Measurements from ENCODE around the gene KRT3. TPM values are rescaled to one million over a fixed set of nuclear protein-coding genes. Genes with fewer than 3 reads are reported as not detected.
A peak's percentile ranks its signal among the peaks of the same experiment; 100 is the strongest.
"Not testable (repeated sequence)": the region's sequence is repeated elsewhere in the genome, so short reads cannot be mapped to it uniquely, and the experiment has no call there.

KRT3 gene
- total RNA-seq, 1 donor from 2014 or later: under 0.01 TPM

DNA sequence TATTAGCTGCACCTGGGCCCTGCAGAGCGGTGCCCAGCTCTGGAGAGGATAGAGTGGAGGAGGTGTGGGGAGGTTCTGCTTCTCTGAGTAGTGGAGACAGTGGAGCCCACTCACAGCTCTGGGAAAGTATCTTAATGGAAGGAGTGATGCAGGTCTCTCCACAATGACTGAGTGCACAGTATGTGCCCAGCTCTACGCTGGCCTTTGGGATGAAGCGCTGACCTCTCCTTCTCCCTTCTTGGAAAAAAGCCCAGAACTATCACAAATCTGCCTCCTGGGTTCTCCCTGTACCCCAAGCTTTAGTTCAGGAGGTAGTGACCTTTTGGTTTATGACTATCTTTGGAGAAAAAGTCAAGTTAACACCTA lies 495 bp upstream of the KRT3 start:
- peaks cover 1% of the 10 kb centered on the region for H3K27me3 ChIP-seq (ENCODE audit: control insufficient read depth, insufficient read depth, low read length)
- TF ChIP-seq, protein P1, sequence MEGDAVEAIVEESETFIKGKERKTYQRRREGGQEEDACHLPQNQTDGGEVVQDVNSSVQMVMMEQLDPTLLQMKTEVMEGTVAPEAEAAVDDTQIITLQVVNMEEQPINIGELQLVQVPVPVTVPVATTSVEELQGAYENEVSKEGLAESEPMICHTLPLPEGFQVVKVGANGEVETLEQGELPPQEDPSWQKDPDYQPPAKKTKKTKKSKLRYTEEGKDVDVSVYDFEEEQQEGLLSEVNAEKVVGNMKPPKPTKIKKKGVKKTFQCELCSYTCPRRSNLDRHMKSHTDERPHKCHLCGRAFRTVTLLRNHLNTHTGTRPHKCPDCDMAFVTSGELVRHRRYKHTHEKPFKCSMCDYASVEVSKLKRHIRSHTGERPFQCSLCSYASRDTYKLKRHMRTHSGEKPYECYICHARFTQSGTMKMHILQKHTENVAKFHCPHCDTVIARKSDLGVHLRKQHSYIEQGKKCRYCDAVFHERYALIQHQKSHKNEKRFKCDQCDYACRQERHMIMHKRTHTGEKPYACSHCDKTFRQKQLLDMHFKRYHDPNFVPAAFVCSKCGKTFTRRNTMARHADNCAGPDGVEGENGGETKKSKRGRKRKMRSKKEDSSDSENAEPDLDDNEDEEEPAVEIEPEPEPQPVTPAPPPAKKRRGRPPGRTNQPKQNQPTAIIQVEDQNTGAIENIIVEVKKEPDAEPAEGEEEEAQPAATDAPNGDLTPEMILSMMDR (IDR thresholded peaks at IDR 0.05; ENCODE audit: insufficient read depth, low read length, severe bottlenecking): no peak
- DNase-seq (ENCODE audit: low read depth): no peak
- FAIRE-seq: no peak
- H3K4me3 ChIP-seq (ENCODE audit: low read depth, low read length): no peak overlapping the region
- H3K36me3 ChIP-seq (ENCODE audit: control insufficient read depth, insufficient read depth, low read length): no peaks in the 10 kb centered on the region

DNA sequence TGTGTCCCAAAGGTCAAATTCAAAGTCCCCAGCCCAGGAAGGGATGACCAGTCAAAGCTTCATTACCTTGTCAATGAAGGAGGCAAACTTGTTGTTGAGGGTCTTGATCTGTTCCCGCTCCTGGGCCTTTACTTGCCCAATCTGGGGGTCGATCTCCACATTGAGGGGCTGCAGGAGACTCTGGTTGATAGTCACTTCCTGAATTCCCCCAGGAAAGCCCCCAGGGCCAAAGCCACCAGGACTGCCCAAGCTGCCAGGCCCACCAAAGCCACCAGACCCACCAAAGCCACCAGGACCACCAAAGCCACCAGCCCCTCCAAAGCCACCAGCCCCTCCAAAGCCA lies 614 bp downstream of the KRT3 start:
- H3K27me3 ChIP-seq (ENCODE audit: control insufficient read depth, insufficient read depth, low read length); H3K36me3 ChIP-seq (ENCODE audit: control insufficient read depth, insufficient read depth, low read length); FAIRE-seq; H3K4me3 ChIP-seq (ENCODE audit: low read depth, low read length); DNase-seq (ENCODE audit: low read depth): not testable (repeated sequence)

DNA sequence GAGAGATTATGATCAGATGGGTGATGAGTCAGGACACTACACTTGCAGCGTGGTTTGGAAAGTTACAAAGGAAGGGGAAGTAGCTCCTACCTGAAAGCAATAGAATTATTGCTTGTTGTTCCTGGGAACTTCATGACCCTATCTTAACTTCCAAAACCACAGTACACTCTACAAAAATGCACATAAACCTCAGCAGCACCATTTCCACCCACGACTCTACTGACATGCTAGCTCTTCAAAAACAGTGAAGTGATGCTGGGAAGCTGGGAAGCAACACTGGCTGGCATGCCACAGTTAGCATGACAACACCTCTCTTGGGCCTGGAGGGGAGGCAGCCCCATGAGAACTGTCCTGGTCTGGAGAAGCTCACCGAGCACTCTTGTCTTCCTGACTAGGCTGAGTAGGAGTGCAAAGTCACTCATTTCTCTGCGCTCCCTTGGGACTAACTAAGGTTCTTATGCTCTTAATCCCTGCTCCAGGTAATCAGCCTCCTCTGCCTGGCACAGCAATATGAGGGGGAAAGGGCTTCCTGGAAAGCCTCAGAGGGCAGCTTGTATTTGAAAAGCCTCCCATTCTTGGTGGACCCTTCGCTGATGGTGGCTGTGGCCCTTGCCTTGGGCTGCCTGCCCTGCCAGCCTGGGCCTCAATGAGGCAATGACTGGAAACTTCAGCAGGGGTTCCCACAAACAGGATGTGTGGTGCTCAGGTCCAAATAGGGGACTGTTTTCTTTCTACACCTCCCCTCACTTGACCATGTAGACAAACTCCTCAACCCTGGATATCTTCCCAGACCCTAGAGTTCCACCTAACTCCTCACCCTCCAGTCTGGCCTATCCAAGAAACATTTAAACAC lies 1.2 kb downstream of the KRT3 start:
- DNase-seq (ENCODE audit: low read depth) (peak; percentile 14), FAIRE-seq (peak; percentile 68)
- H3K4me3 ChIP-seq (ENCODE audit: low read depth, low read length): no peak overlapping the region
- no peaks in the 10 kb centered on the region for H3K36me3 ChIP-seq (ENCODE audit: control insufficient read depth, insufficient read depth, low read length)
- TF ChIP-seq, protein P1 (IDR thresholded peaks at IDR 0.05; ENCODE audit: insufficient read depth, low read length, severe bottlenecking): no peak
- H3K27me3 ChIP-seq (ENCODE audit: control insufficient read depth, insufficient read depth, low read length): peaks cover 4% of the 10 kb centered on the region

DNA sequence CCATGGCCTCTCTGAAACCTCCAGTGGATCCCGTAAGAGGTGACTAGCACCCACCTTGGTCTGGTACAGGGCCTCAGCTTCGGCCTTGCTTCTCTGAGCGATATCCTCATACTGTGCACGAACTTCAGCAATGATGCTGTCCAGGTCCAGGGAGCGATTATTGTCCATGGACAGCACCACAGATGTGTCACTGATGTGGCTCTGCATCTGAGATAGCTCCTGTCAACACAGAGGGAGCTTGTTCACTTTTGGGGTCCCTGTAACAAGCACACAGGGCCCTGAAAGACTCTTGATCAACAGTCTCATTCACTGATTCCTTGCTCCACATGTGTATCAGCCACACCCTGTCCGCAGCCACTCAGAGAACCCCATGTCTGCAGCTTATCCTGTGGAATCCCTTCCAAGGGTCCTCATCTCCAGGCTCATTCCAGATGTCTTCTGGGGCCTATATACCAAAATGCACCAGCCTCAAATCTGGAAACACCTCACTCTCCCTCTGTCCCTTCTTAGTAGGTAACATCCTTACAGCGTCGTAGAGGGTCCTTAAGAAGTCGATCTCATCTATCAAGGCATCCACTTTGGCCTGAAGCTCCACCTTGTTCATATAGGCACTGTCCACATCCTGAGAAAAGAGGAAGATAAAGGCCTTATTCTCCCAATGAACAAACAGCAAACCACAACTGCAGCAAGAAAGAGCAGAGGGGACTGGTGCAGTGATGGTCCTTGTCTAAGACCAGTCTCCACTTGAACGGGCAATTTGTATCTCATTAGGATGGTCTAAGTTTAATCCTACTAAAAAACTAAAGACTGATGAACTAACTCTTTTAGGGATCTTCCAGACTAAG lies 3.5 kb downstream of the KRT3 start:
- TF ChIP-seq, protein P1 (IDR thresholded peaks at IDR 0.05; ENCODE audit: insufficient read depth, low read length, severe bottlenecking): no peak
- Histone ChIP-seq H3K36me3 (ENCODE audit: control insufficient read depth, insufficient read depth, low read length) (no peaks in the 10 kb centered on the region), H3K4me3 (ENCODE audit: low read depth, low read length) (no peak overlapping the region), H3K27me3 (ENCODE audit: control insufficient read depth, insufficient read depth, low read length) (peaks cover 6% of the 10 kb centered on the region)
- FAIRE-seq (peak; percentile 77), DNase-seq (ENCODE audit: low read depth) (no peak)

DNA sequence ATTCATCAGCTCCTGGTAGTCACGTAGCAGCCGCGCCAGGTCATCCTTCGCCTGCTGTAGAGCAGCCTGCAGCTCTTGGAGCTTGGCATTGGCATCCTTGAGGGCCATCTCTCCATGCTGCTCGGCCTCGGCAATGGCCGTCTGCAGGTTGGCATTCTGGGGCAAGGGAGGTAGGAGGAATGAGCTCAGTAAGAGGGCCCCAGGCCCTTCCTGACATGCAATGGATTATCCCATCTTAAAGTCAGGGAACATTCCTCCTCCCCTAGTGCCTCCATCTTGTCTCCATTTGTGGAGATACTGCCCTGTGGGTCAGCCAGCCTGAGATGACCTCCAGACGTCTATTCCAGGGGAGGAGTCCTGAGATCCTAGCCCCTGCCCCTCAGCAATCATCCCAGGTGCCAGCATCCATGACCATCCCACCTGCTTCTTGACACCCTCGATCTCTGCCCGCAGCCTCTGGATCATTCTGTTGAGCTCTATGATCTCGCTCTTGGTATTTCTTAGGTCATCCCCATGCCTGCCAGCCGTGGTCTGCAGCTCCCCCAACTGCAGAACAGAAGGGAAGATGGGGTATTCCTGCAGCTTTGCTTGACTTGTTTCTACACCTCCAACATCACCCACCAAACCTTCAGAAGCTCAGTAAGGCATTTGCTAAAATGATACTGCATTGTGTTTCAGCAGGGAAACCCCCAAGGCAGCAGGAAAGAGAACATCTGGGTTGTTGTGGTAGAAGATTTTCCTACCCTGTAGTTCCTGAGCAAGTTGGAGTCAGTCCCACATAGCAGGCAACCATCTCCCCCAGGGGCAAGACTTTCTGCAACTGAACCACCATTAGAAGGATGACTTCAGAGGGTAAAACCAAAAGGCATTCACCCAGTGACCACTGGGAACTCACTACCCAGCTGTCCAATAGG lies 4.4 kb downstream of the KRT3 start:
- FAIRE-seq: peak; percentile 23
- no peak overlapping the region for H3K4me3 ChIP-seq (ENCODE audit: low read depth, low read length)
- TF ChIP-seq, protein P1 (IDR thresholded peaks at IDR 0.05; ENCODE audit: insufficient read depth, low read length, severe bottlenecking): no peak
- peaks cover 7% of the 10 kb centered on the region for H3K27me3 ChIP-seq (ENCODE audit: control insufficient read depth, insufficient read depth, low read length)
- no peaks in the 10 kb centered on the region for H3K36me3 ChIP-seq (ENCODE audit: control insufficient read depth, insufficient read depth, low read length)
- no peak for DNase-seq (ENCODE audit: low read depth)

Data from bronchial epithelial cell (primary cell).